Measurements from ENCODE around the gene CD300H.
"Not testable (repeated sequence)": the region's sequence is repeated elsewhere in the genome, so short reads cannot be mapped to it uniquely, and the experiment has no call there.

CD300H gene

DNA sequence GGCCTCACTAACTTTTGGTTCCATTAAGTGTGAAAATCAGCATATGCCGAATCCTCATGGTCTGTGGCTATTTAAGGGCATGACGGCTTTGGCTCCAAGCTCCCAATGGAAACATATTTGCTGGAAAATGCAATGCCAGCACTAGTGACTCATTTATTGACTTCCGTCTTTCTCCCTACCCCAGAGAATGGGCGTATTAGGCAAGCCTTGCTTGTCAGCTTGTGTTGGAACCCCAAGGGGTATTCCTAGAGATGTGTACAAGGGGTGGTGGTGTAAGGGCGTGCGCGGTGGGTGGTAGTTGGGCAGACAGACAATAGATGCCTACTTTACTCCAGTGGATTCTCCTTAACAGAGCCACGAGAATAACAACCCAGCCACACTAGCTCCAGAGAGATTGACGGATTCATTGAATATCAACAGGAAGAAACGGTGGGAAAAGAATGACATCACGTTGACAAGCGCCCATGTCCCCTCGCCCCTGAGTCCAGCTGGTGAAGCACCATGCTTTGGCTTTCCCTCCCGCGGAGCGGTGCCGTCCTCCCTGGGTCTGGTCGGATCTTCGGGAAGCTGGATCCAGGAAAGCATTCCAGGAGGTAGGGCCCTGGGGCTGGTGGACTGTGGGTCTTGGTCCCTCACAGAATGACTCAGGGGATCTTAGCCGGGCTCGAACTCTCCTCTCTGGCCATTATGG is 46.4 kb downstream of the CD300H start:
- no peaks in the 10 kb centered on the region for H3K4me1 ChIP-seq (ENCODE audit: control insufficient read depth in 1 of 2, insufficient read depth in 2 of 2, low read length in 2 of 2)
- peak overlapping the region; percentile 62 for H3K27ac ChIP-seq (ENCODE audit: low read depth, low read length)
- no peak overlapping the region for H3K4me3 ChIP-seq (ENCODE audit: low read depth in 1 of 2, low read length in 2 of 2)
- H3K9ac ChIP-seq (ENCODE audit: low read depth in 1 of 2, low read length in 2 of 2): no peak overlapping the region
- H3K27me3 ChIP-seq (ENCODE audit: control insufficient read depth in 1 of 2, insufficient read depth in 2 of 2, low read length in 2 of 2): peaks cover 0 to 2% of the 10 kb centered on the region in 2 donors
- no peaks in the 10 kb centered on the region for H3K36me3 ChIP-seq (ENCODE audit: control insufficient read depth in 1 of 2, insufficient read depth in 2 of 2, low read length in 2 of 2)
- H3K9me3 ChIP-seq (ENCODE audit: control insufficient read depth in 1 of 2, low read length in 2 of 2): peaks cover 0 to 5% of the 10 kb centered on the region in 2 donors

DNA sequence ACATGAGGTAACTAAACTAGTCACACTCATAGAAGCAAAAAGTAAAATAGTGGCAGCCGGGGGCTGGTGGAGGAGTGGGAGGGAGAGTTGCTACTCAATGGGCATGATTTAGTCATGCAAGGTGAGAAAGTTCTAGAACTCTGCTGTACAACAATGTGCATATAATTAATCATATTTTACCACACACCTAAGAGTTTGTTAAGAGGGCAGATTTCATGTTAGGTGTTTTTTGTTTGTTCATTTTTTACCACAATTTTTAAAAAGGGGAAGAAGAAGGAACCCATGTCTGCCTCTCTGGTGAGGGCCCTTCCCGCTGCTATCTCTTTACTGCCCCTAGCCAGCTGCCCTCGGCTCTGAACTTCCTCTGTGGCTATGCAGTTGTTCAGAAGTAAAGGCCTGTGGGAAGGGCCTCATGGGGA is 47.3 kb downstream of the CD300H start:
- Histone ChIP-seq H3K9me3 (ENCODE audit: control insufficient read depth in 1 of 2, low read length in 2 of 2) (peaks cover 0 to 5% of the 10 kb centered on the region in 2 donors), H3K4me1 (ENCODE audit: control insufficient read depth in 1 of 2, insufficient read depth in 2 of 2, low read length in 2 of 2) (no peaks in the 10 kb centered on the region), H3K27ac (ENCODE audit: low read depth, low read length) (no peak overlapping the region), H3K27me3 (ENCODE audit: control insufficient read depth in 1 of 2, insufficient read depth in 2 of 2, low read length in 2 of 2) (peaks cover 0 to 2% of the 10 kb centered on the region in 2 donors), H3K9ac (ENCODE audit: low read depth in 1 of 2, low read length in 2 of 2) (no peak overlapping the region), H3K36me3 (ENCODE audit: control insufficient read depth in 1 of 2, insufficient read depth in 2 of 2, low read length in 2 of 2) (no peaks in the 10 kb centered on the region), H3K4me3 (ENCODE audit: low read depth in 1 of 2, low read length in 2 of 2) (no peak overlapping the region)

DNA sequence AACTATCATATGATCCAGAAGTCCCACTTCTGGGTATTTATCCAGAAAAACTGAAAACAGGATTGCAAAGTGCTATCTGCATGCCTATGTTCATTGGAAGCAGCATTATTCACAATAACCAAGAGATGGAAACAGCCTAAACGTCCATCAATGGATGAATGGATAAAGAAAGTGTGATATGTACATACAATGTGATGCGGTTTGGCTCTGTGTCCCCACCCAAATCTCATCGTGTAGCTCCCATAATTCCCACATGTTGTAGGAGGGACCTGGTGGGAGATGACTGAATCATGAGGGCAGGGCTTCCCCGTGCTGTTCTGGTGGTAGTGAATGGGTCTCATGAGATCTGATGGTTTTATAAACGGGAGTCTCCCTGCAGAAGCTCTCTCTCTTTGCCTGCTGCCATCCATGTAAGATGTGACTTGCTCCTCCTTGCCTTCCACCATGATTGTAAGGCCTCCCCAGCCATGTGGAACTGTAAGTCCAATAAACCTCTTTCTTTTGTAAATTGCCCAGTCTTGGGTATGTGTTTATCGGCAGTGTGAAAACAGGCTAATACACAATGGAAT is 48.8 kb downstream of the CD300H start:
- H3K9ac ChIP-seq (ENCODE audit: low read depth in 1 of 2, low read length in 2 of 2); H3K4me1 ChIP-seq (ENCODE audit: control insufficient read depth in 1 of 2, insufficient read depth in 2 of 2, low read length in 2 of 2); H3K4me3 ChIP-seq (ENCODE audit: low read depth in 1 of 2, low read length in 2 of 2); H3K36me3 ChIP-seq (ENCODE audit: control insufficient read depth in 1 of 2, insufficient read depth in 2 of 2, low read length in 2 of 2); H3K27ac ChIP-seq (ENCODE audit: low read depth, low read length); H3K27me3 ChIP-seq (ENCODE audit: control insufficient read depth in 1 of 2, insufficient read depth in 2 of 2, low read length in 2 of 2): not testable (repeated sequence)
- H3K9me3 ChIP-seq (ENCODE audit: control insufficient read depth in 1 of 2, low read length in 2 of 2): peaks cover 10 to 16% of the 10 kb centered on the region in 2 donors

DNA sequence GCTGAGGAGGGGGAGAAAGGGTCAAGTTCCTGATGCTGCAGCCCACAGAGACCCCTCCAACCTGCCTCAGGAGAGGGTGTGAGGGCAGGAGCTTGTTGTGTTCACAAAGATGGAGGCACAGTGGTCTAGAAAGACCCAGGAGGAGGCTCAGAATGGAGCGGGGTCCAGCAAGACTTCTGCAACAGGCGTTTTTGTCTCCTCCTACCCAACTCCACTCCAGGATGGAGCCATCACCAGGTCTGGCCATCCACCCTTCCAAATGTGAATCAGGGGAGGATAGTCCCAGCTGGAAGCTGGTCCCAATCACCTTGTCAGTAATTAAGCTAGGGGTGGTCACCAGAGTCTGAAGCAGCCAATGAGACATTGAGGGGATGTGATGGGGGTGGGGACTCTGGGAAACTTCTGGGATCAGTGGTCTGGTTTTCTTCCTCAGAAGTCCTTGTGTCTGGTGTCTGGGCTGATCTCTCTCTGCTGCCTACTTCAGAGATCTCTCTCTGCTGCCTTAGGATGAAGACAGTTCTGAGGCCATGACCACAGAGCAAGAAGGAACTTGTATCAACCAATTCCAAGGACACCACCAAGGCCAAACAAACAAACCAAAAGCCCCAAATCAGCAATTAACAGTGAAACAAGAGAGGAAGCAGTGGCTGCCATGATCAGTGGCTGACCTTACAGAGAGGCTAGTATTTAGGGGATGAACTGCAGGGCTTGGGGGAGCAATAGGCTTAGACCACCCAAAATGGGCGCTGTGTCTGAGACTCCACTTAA is 50.6 kb downstream of the CD300H start:
- no peak overlapping the region for H3K9ac ChIP-seq (ENCODE audit: low read depth in 1 of 2, low read length in 2 of 2)
- no peak overlapping the region for H3K4me3 ChIP-seq (ENCODE audit: low read depth in 1 of 2, low read length in 2 of 2)
- no peaks in the 10 kb centered on the region for H3K27me3 ChIP-seq (ENCODE audit: control insufficient read depth in 1 of 2, insufficient read depth in 2 of 2, low read length in 2 of 2)
- peaks cover 10 to 16% of the 10 kb centered on the region in 2 donors for H3K9me3 ChIP-seq (ENCODE audit: control insufficient read depth in 1 of 2, low read length in 2 of 2)
- H3K27ac ChIP-seq (ENCODE audit: low read depth, low read length): no peak overlapping the region
- H3K36me3 ChIP-seq (ENCODE audit: control insufficient read depth in 1 of 2, insufficient read depth in 2 of 2, low read length in 2 of 2): no peaks in the 10 kb centered on the region
- H3K4me1 ChIP-seq (ENCODE audit: control insufficient read depth in 1 of 2, insufficient read depth in 2 of 2, low read length in 2 of 2): no peaks in the 10 kb centered on the region

DNA sequence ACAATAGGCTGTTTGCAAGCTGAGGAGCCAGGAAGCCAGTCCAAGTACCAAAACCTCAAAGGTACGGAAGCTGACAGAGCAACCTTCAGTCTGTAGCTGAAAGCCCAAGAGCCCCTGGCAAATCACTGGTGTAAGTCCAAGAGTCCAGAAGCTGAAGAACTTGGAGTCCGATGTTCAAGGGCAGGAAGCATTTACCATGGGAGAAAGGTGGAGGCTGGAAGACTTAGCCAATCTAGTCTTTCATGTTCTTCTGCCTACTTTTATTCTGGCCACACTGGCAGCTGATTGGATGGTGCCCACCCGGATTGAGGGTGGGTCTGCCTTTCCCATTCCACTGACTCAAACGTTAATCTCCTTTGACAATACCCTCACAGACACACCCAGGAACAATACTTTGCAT is 51.4 kb downstream of the CD300H start:
- no peak overlapping the region for H3K27ac ChIP-seq (ENCODE audit: low read depth, low read length)
- no peaks in the 10 kb centered on the region for H3K36me3 ChIP-seq (ENCODE audit: control insufficient read depth in 1 of 2, insufficient read depth in 2 of 2, low read length in 2 of 2)
- peaks cover 10 to 16% of the 10 kb centered on the region in 2 donors for H3K9me3 ChIP-seq (ENCODE audit: control insufficient read depth in 1 of 2, low read length in 2 of 2)
- no peaks in the 10 kb centered on the region for H3K4me1 ChIP-seq (ENCODE audit: control insufficient read depth in 1 of 2, insufficient read depth in 2 of 2, low read length in 2 of 2)
- no peaks in the 10 kb centered on the region for H3K27me3 ChIP-seq (ENCODE audit: control insufficient read depth in 1 of 2, insufficient read depth in 2 of 2, low read length in 2 of 2)
- no peak overlapping the region for H3K9ac ChIP-seq (ENCODE audit: low read depth in 1 of 2, low read length in 2 of 2)
- no peak overlapping the region for H3K4me3 ChIP-seq (ENCODE audit: low read depth in 1 of 2, low read length in 2 of 2)

DNA sequence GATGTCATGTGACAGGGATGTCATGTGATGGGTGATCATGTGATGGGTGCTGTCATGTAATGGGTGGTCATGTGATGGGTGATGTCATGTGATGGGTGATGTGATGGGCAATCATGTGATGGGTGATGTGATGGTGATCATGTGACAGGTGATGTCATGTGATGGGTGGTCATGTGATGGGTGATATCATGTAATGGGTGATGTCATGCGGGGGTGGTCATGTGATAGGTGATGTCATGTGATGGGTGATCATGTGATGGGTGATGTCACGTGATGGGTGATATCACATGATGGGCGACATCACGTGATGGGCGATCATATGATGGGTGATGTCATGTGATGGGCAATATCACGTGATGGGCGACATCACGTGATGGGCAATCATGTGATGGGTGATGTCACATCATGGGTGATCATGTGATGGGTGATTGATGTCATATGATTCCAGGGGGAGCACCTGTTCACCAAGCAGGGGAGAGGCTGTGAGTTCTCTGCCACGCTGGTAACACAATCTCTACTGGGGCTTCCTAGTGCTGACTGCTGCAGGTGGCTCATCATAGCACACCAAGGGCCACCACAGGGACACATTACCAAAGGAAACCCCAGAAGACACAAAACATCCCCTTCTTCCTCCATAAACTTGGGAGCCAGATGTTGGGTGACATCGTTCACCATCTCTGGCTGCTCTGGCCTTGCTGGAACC is 52.5 kb downstream of the CD300H start:
- Histone ChIP-seq H3K36me3 (ENCODE audit: control insufficient read depth in 1 of 2, insufficient read depth in 2 of 2, low read length in 2 of 2) (no peaks in the 10 kb centered on the region), H3K9me3 (ENCODE audit: control insufficient read depth in 1 of 2, low read length in 2 of 2) (peaks cover 10 to 16% of the 10 kb centered on the region in 2 donors)

DNA sequence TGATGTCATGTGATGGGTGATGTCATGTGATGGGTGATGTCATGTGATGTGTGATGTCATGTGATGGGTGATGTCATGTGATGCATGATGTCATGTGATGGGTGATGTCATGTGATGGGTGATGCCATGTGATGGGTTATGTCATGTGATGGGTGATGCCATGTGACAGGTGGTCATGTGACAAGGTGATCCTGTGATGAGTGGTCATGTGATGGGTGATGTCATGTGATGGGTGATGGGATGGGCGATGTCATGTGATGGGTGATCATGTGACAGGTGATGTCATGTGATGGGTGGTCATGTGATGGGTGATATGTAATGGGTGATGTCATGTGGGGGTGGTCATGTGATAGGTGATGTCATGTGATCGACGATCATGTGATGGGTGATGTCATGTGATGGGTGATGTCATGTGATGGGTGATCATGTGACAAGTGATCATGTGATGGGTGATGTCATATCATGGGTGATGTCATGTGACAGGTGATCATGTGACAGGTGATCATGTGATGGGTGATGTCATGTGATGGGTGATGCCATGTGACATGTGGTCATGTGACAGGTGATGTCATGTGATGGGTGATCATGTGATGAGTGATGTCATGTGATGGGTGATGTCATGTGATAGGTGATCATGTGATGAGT is 53.2 kb downstream of the CD300H start:
- H3K4me1 ChIP-seq (ENCODE audit: control insufficient read depth in 1 of 2, insufficient read depth in 2 of 2, low read length in 2 of 2): no peaks in the 10 kb centered on the region
- no peaks in the 10 kb centered on the region for H3K36me3 ChIP-seq (ENCODE audit: control insufficient read depth in 1 of 2, insufficient read depth in 2 of 2, low read length in 2 of 2)
- H3K9ac ChIP-seq (ENCODE audit: low read depth in 1 of 2, low read length in 2 of 2): no peak overlapping the region
- no peak overlapping the region for H3K27ac ChIP-seq (ENCODE audit: low read depth, low read length)
- H3K4me3 ChIP-seq (ENCODE audit: low read depth in 1 of 2, low read length in 2 of 2): no peak overlapping the region
- peaks cover 10 to 16% of the 10 kb centered on the region in 2 donors for H3K9me3 ChIP-seq (ENCODE audit: control insufficient read depth in 1 of 2, low read length in 2 of 2)
- H3K27me3 ChIP-seq (ENCODE audit: control insufficient read depth in 1 of 2, insufficient read depth in 2 of 2, low read length in 2 of 2): no peaks in the 10 kb centered on the region

More for the DNA sequence above, 52.5 kb downstream of the CD300H start:
- H3K9ac ChIP-seq (ENCODE audit: low read depth in 1 of 2, low read length in 2 of 2): no peak overlapping the region
- H3K4me3 ChIP-seq (ENCODE audit: low read depth in 1 of 2, low read length in 2 of 2): no peak overlapping the region
- H3K4me1 ChIP-seq (ENCODE audit: control insufficient read depth in 1 of 2, insufficient read depth in 2 of 2, low read length in 2 of 2): no peaks in the 10 kb centered on the region
- H3K27ac ChIP-seq (ENCODE audit: low read depth, low read length): no peak overlapping the region
- H3K27me3 ChIP-seq (ENCODE audit: control insufficient read depth in 1 of 2, insufficient read depth in 2 of 2, low read length in 2 of 2): no peaks in the 10 kb centered on the region

DNA sequence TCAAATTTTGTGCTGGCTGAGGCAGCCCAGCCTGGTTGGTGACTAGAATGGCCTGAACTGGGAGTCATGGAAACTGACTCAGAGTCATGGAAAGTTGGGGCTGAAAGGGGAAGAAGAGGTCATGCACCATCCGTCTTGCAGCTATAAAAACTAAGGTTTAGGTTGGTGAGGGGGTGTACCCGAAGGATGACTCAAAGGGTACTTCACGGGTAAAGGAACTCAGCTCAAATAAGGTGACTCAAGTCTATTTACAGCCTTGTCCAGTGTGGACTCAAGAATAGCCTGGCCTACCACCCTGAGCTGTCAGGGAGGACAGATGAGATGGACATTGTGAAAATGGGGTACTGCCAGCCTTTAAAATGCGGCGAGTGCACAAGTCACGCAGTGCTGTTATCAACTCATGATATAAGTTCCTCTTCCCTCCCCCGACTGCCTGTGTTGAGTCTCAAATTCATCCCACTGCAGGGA is 54.7 kb downstream of the CD300H start:
- H3K27me3 ChIP-seq (ENCODE audit: control insufficient read depth in 1 of 2, insufficient read depth in 2 of 2, low read length in 2 of 2): no peaks in the 10 kb centered on the region
- no peak overlapping the region for H3K27ac ChIP-seq (ENCODE audit: low read depth, low read length)

DNA sequence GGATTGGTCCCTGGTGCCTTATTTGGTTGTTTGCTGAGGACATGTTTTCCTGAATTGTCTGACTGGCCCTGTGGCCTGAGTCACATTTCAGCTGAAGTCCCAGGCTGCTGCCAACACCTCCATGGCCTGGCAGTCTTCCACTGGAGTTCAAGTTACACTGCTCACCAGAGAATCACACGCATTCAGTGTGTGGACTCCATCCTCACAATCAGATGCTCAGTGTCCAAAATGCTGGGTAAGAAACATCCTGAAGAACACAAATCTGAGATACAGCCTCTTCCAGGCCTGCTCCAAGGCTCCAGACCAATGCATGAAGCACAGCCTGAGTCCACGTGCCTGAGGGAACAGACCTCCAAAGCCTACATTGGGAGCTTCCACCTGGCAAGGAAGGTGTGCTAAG is 55.3 kb downstream of the CD300H start:
- no peaks in the 10 kb centered on the region for H3K36me3 ChIP-seq (ENCODE audit: control insufficient read depth in 1 of 2, insufficient read depth in 2 of 2, low read length in 2 of 2)
- H3K9me3 ChIP-seq (ENCODE audit: control insufficient read depth in 1 of 2, low read length in 2 of 2): peaks cover 10 to 11% of the 10 kb centered on the region in 2 donors
- no peaks in the 10 kb centered on the region for H3K27me3 ChIP-seq (ENCODE audit: control insufficient read depth in 1 of 2, insufficient read depth in 2 of 2, low read length in 2 of 2)
- H3K9ac ChIP-seq (ENCODE audit: low read depth in 1 of 2, low read length in 2 of 2): no peak overlapping the region
- no peaks in the 10 kb centered on the region for H3K4me1 ChIP-seq (ENCODE audit: control insufficient read depth in 1 of 2, insufficient read depth in 2 of 2, low read length in 2 of 2)
- no peak overlapping the region for H3K27ac ChIP-seq (ENCODE audit: low read depth, low read length)
- H3K4me3 ChIP-seq (ENCODE audit: low read depth in 1 of 2, low read length in 2 of 2): no peak overlapping the region

More for the DNA sequence above, 54.7 kb downstream of the CD300H start:
- H3K9ac ChIP-seq (ENCODE audit: low read depth in 1 of 2, low read length in 2 of 2): no peak overlapping the region
- peaks cover 10 to 11% of the 10 kb centered on the region in 2 donors for H3K9me3 ChIP-seq (ENCODE audit: control insufficient read depth in 1 of 2, low read length in 2 of 2)
- no peaks in the 10 kb centered on the region for H3K4me1 ChIP-seq (ENCODE audit: control insufficient read depth in 1 of 2, insufficient read depth in 2 of 2, low read length in 2 of 2)
- no peak overlapping the region for H3K4me3 ChIP-seq (ENCODE audit: low read depth in 1 of 2, low read length in 2 of 2)
- H3K36me3 ChIP-seq (ENCODE audit: control insufficient read depth in 1 of 2, insufficient read depth in 2 of 2, low read length in 2 of 2): no peaks in the 10 kb centered on the region

All from duodenal mucosa (tissue), 2 donors.